ENCODE data around the gene PRDM12.

The PRDM12 gene

GRCh38 chr9:130664251-130665028 is at the start of gene PRDM12:
Gene PRDM12, plus strand, starts transcription at chr9:130664594. Its CDS starts 60 bp downstream, at chr9:130664654.
- DNase-seq, result no peak

- no peak for DNase-seq
Measured at GRCh38 chr9:130616451-130616850, 47.9 kb upstream of the PRDM12 start.

GRCh38 chr9:130623466-130623865 is 40.9 kb upstream of the PRDM12 start:
- no peak for DNase-seq

- no peak for DNase-seq
Measured at GRCh38 chr9:130624154-130624553, 40.2 kb upstream of the PRDM12 start.

GRCh38 chr9:130626249-130626996 is 38.0 kb upstream of the PRDM12 start:
- DNase-seq, result no peak

- no peak for DNase-seq
Measured at GRCh38 chr9:130627051-130627450, 37.3 kb upstream of the PRDM12 start.

- DNase-seq, result no peak
Measured at GRCh38 chr9:130627896-130628792, 36.2 kb upstream of the PRDM12 start.

- no peak for DNase-seq
Measured at GRCh38 chr9:130629443-130630070, 34.8 kb upstream of the PRDM12 start.

- DNase-seq, result no peak
Measured at GRCh38 chr9:130630071-130630450, 34.3 kb upstream of the PRDM12 start.

- no peak for DNase-seq
Measured at GRCh38 chr9:130630506-130631330, 33.7 kb upstream of the PRDM12 start.

GRCh38 chr9:130631331-130632080 is 32.9 kb upstream of the PRDM12 start:
- DNase-seq, result no peak

- DNase-seq, result no peak
Measured at GRCh38 chr9:130632081-130632710, 32.2 kb upstream of the PRDM12 start.

- DNase-seq, result no peak
Measured at GRCh38 chr9:130632841-130633240, 31.6 kb upstream of the PRDM12 start.

GRCh38 chr9:130633336-130634190 is 30.8 kb upstream of the PRDM12 start:
- DNase-seq, result no peak

- no peak for DNase-seq
Measured at GRCh38 chr9:130634191-130634768, 30.1 kb upstream of the PRDM12 start.

- no peak for DNase-seq
Measured at GRCh38 chr9:130634801-130635200, 29.6 kb upstream of the PRDM12 start.

- no peak for DNase-seq
Measured at GRCh38 chr9:130635306-130635705, 29.1 kb upstream of the PRDM12 start.

GRCh38 chr9:130635721-130636647 is 28.4 kb upstream of the PRDM12 start:
- no peak for DNase-seq
